Brain microvascular endothelial cell (primary cell): ENCODE results near the gene FKBP11.

Experiments
- DNase-seq: peaks from one replicate; pipeline ENCODE4 v3.0.0-alpha.2; 2020
- H3K27ac ChIP-seq: fragments of 250-450 bp; sonication (Bioruptor Pico); 2 replicates; pipeline ENCODE4 v1.5.1; 2020; ENCODE audit warnings: mild to moderate bottlenecking, moderate library complexity
- H3K27me3 ChIP-seq: fragments of 250-450 bp; sonication (Bioruptor Pico); replicated peaks from 2 replicates; pipeline ENCODE4 v1.5.1; 2020; ENCODE audit warnings: mild to moderate bottlenecking
- H3K36me3 ChIP-seq: fragments of 250-450 bp; sonication (Bioruptor Pico); replicated peaks from 2 replicates; pipeline ENCODE4 v1.5.1; 2020; ENCODE audit warnings: mild to moderate bottlenecking
- H3K4me3 ChIP-seq: 2 replicates; pipeline ENCODE4 v1.5.1; 2011; ENCODE audit warnings: low read depth, mild to moderate bottlenecking, control low read depth, low read length, moderate library complexity
- CTCF ChIP-seq: IDR thresholded peaks from 2 replicates; pipeline ENCODE4 v1.5.1; 2011; ENCODE audit warnings: low read depth, mild to moderate bottlenecking, moderate library complexity, low read length, control low read depth, inconsistent platforms; ENCODE audit errors: missing control alignments
- in situ Hi-C: cut with HindIII; loops from 2 replicates; pipeline ENCODE4 v1.10.0; 2017; ENCODE audit warnings: low sequenced_read_pairs, low pct_ligation_motif_present

The FKBP11 gene

GRCh38 chr12:48873096-48873495 lies 52.2 kb downstream of the FKBP11 start:
- Histone ChIP-seq H3K36me3 (no peaks in the 10 kb centered on the region), H3K4me3 (no peak overlapping the region), H3K27ac (no peak overlapping the region), H3K27me3 (no peaks in the 10 kb centered on the region)
- TF ChIP-seq CTCF = no peak
- in situ Hi-C loops = no loop called here
- no peak for DNase-seq
